ENCODE measurements around the gene C14orf132. TPM values are rescaled to one million over a fixed set of nuclear protein-coding genes. Genes with fewer than 3 reads are reported as not detected.

The C14orf132 gene
- total and polyA plus RNA-seq, 9 of the 15 experiments (the other 6 are each of a cell fraction or from before 2014, with no cell fraction given): not detected

GRCh38 chr14:96091149-96091693 lies 52.1 kb downstream of the C14orf132 start:
- ATAC-seq (no peak), DNase-seq (ENCODE audit: extremely low read depth in 1 of 4, low spot score in 3 of 4) (no peak), FAIRE-seq (no peak)
- no peaks in the 10 kb centered on the region for H3K36me3 ChIP-seq (ENCODE audit: control insufficient read depth, insufficient read depth, low read length)
- H4K20me1 ChIP-seq (replicated peaks; ENCODE audit: control insufficient read depth, insufficient read depth, low read length): no peaks in the 10 kb centered on the region
- ChIA-PET POLR2A (no interaction called here), CTCF (ENCODE audit: low intra/inter-chr PET ratio) (no interaction called here)
- no peak overlapping the region for H3K4me2 ChIP-seq (ENCODE audit: insufficient read depth, low read length)
- in situ Hi-C loops (cut with MboI) (no loop called here), intact Hi-C loops (cut with micrococcal nuclease) (no loop called here)
- H3K9me1 ChIP-seq (ENCODE audit: control insufficient read depth, insufficient read depth, low read length): no peaks in the 10 kb centered on the region
- peaks cover 0 to 39% of the 10 kb centered on the region in 2 experiments; a peak in 3 of 5 replicates for H3K27me3 ChIP-seq (ENCODE audit: control insufficient read depth in 2 of 2, insufficient read depth in 2 of 2, low read length in 2 of 2)
- no peaks in the 10 kb centered on the region for H3K4me1 ChIP-seq (replicated peaks in 1 of 2; ENCODE audit: control insufficient read depth in 2 of 2, insufficient read depth in 2 of 2, low read length in 2 of 2)
- H3K4me3 ChIP-seq: no peak overlapping the region
- H3K9ac ChIP-seq (ENCODE audit: insufficient read depth in 1 of 2, low read depth in 2 of 2, low read length in 2 of 2): no peak overlapping the region
- H3K27ac ChIP-seq (ENCODE audit: extremely low read depth, low read depth, low read length): no peak overlapping the region
- BruUV-seq (replicated peaks): no TSS peak
- no peaks in the 10 kb centered on the region for H3K79me2 ChIP-seq (ENCODE audit: control insufficient read depth, insufficient read depth, low read length)
- H3K9me3 ChIP-seq (replicated peaks; ENCODE audit: control insufficient read depth, insufficient read depth, low read depth, low read length): no peaks in the 10 kb centered on the region
- 0% methylated on average over 10 of the region's 15 CpGs for WGBS (ENCODE audit: insufficient coverage, low coverage, missing lambda C conversion rate)
- H2AFZ ChIP-seq (ENCODE audit: low read depth, low read length): no peak overlapping the region
- TF ChIP-seq KDM2B (CRISPR knock-in tag; IDR thresholded peaks at IDR 0.05) (no peak), ZNF79 (CRISPR knock-in tag; IDR thresholded peaks at IDR 0.05; ENCODE audit: low read depth) (no peak), HINFP (tag; conservative IDR thresholded peaks at IDR 0.05; ENCODE audit: low read depth) (no peak), SREBF1 (IDR thresholded peaks at IDR 0.05; ENCODE audit: borderline replicate concordance, low read depth, low read length) (no peak), NR0B1 (IDR thresholded peaks at IDR 0.05; ENCODE audit: partially characterized antibody) (no peak), CLOCK (CRISPR knock-in tag; IDR thresholded peaks at IDR 0.05; ENCODE audit: borderline replicate concordance) (no peak), CREB3 (tag; conservative IDR thresholded peaks at IDR 0.05; ENCODE audit: low read depth) (no peak), NFYB (IDR thresholded peaks at IDR 0.05; ENCODE audit: extremely low read depth, insufficient read length) (no peak), PBX2 (CRISPR knock-in tag; IDR thresholded peaks at IDR 0.05; ENCODE audit: low read depth) (no peak), PBX2 (tag; conservative IDR thresholded peaks at IDR 0.05; ENCODE audit: low read depth) (no peak), RBM15 (IDR thresholded peaks at IDR 0.05; ENCODE audit: insufficient read depth, low read length) (no peak), EGR1 (conservative IDR thresholded peaks at IDR 0.05) (no peak), ZNF57 (CRISPR knock-in tag; IDR thresholded peaks at IDR 0.05) (no peak)
